GM19099 (cell line): ENCODE data around the gene GDPGP1.

Experiments
- POLR2A ChIP-seq: IDR thresholded peaks from 3 replicates; pipeline ENCODE4 v1.6.1; 2011; ENCODE audit warnings: low read depth; ENCODE audit not compliant: insufficient read length; ENCODE audit errors: extremely low read depth

The GDPGP1 gene

GRCh38 chr15:90294159-90294558 lies 60.1 kb downstream of the GDPGP1 start:
- TF ChIP-seq POLR2A, result no peak

- TF ChIP-seq POLR2A, result no peak
Observed at GRCh38 chr15:90294601-90295269, 60.7 kb downstream of the GDPGP1 start.

- no peak for TF ChIP-seq POLR2A
Observed at GRCh38 chr15:90295270-90295648, 61.2 kb downstream of the GDPGP1 start.
